ENCODE results near the gene RAD51B.

- no peak for TF ChIP-seq CTCF (conservative IDR thresholded peaks at IDR 0.05; ENCODE audit: low read depth, low read length)
- no peak for TF ChIP-seq EZH2 (IDR thresholded peaks at IDR 0.05; ENCODE audit: borderline replicate concordance, low read depth, low read length, poor library complexity, severe bottlenecking)
These were observed 316.0 kb downstream of the RAD51B start for GRCh38 chr14:68135566-68135965.

Data from A673 (cell line).